Activated CD4-positive, alpha-beta T cell treated with anti-CD3 and anti-CD28 coated beads, Interleukin-2, amount 10 ng/mL, durations not matched to agents 7 days and 5 days (primary cell): Measurements from ENCODE around the gene CHL1. TPM values are rescaled to one million over a fixed set of nuclear protein-coding genes. Genes with fewer than 3 reads are reported as not detected.
"Not testable (repeated sequence)": the region's sequence is repeated elsewhere in the genome, so short reads cannot be mapped to it uniquely, and the experiment has no call there.

Experiments
- CTCF ChIA-PET: fragments of 350-600 bp; sonication (Branson Sonifier 250); formaldehyde crosslinking; loops from one replicate; lab custom pipeline; 2021; ENCODE audit warnings: antibody characterized with exemption; lab: Charles Lee
- POLR2A ChIA-PET: fragments of 350-600 bp; sonication (Branson Sonifier 250); formaldehyde crosslinking; loops from one replicate; lab custom pipeline; 2021; ENCODE audit warnings: antibody characterized with exemption; lab: Charles Lee
- DNase-seq: peaks from one replicate; pipeline ENCODE4 v3.0.0-alpha.2; 2020
- H3K27ac Mint-ChIP-seq: one replicate; pipeline ENCODE4 v1.8.0; 2021; ENCODE audit warnings: mild to moderate bottlenecking, moderate library complexity, mixed read lengths
- H3K27me3 Mint-ChIP-seq: one replicate; pipeline ENCODE4 v1.8.0; 2021; ENCODE audit warnings: mixed read lengths
- H3K36me3 Mint-ChIP-seq: one replicate; pipeline ENCODE4 v1.8.0; 2021; ENCODE audit warnings: low read depth, mixed read lengths
- H3K4me1 Mint-ChIP-seq: one replicate; pipeline ENCODE4 v1.8.0; 2021; ENCODE audit warnings: mixed read lengths
- H3K4me3 Mint-ChIP-seq: one replicate; pipeline ENCODE4 v1.8.0; 2021; ENCODE audit warnings: mild to moderate bottlenecking, moderate library complexity, mixed read lengths
- H3K9me3 Mint-ChIP-seq: one replicate; pipeline ENCODE4 v1.8.0; 2021; ENCODE audit warnings: mixed read lengths
- total RNA-seq, 2 experiments: library from RNA; stranded (reverse); gene quantifications; one replicate each; pipeline ENCODE4 v1.2.3, GENCODE V29; 2021

CHL1 gene
- total RNA-seq, 2 experiments from 2014 or later, result not detected

- no peak for DNase-seq
- Mint-ChIP-seq H3K4me3 (no peak overlapping the region), H3K4me1 (no peaks in the 10 kb centered on the region), H3K9me3 (peaks cover 9% of the 10 kb centered on the region), H3K36me3 (no peaks in the 10 kb centered on the region), H3K27ac (no peak overlapping the region), H3K27me3 (no peaks in the 10 kb centered on the region)
- ChIA-PET CTCF (no interaction called here), POLR2A (no interaction called here)
Observed at GRCh38 chr3:365268-365667, 168.7 kb downstream of the CHL1 start.

GRCh38 chr3:366253-366652, 169.7 kb downstream of the CHL1 start:
- H3K4me1 Mint-ChIP-seq, DNase-seq, H3K27me3 Mint-ChIP-seq, H3K36me3 Mint-ChIP-seq, H3K27ac Mint-ChIP-seq, H3K4me3 Mint-ChIP-seq, POLR2A ChIA-PET, CTCF ChIA-PET: not testable (repeated sequence)
- peaks cover 12% of the 10 kb centered on the region for H3K9me3 Mint-ChIP-seq

- Mint-ChIP-seq H3K27ac (no peak overlapping the region), H3K27me3 (no peaks in the 10 kb centered on the region), H3K4me1 (no peaks in the 10 kb centered on the region), H3K4me3 (no peak overlapping the region), H3K36me3 (no peaks in the 10 kb centered on the region), H3K9me3 (peaks cover 9% of the 10 kb centered on the region)
- ChIA-PET POLR2A (no interaction called here), CTCF (no interaction called here)
- DNase-seq, result no peak
Observed at GRCh38 chr3:373193-373779, 176.7 kb downstream of the CHL1 start.

- CTCF ChIA-PET, result no interaction called here
- POLR2A ChIA-PET, result no interaction called here
- no peak overlapping the region for H3K4me3 Mint-ChIP-seq
Observed at GRCh38 chr3:374459-374858, 177.9 kb downstream of the CHL1 start.

GRCh38 chr3:377158-377561, 180.6 kb downstream of the CHL1 start:
- H3K27me3 Mint-ChIP-seq, result no peaks in the 10 kb centered on the region
- ChIA-PET CTCF (no interaction called here), POLR2A (no interaction called here)
- H3K4me1 Mint-ChIP-seq, result no peaks in the 10 kb centered on the region
- H3K4me3 Mint-ChIP-seq, result no peak overlapping the region
- no peak overlapping the region for H3K27ac Mint-ChIP-seq
- DNase-seq, result no peak
- H3K9me3 Mint-ChIP-seq, result no peaks in the 10 kb centered on the region
- H3K36me3 Mint-ChIP-seq, result no peaks in the 10 kb centered on the region

More at GRCh38 chr3:374459-374858, 177.9 kb downstream of the CHL1 start:
- H3K36me3 Mint-ChIP-seq, result no peaks in the 10 kb centered on the region
- no peaks in the 10 kb centered on the region for H3K27me3 Mint-ChIP-seq
- H3K9me3 Mint-ChIP-seq, result peaks cover 6% of the 10 kb centered on the region
- H3K27ac Mint-ChIP-seq, result no peak overlapping the region
- no peak for DNase-seq
- no peaks in the 10 kb centered on the region for H3K4me1 Mint-ChIP-seq

GRCh38 chr3:380801-381200, 184.2 kb downstream of the CHL1 start:
- no peak overlapping the region for H3K27ac Mint-ChIP-seq
- no peaks in the 10 kb centered on the region for H3K4me1 Mint-ChIP-seq
- POLR2A ChIA-PET, result no interaction called here
- no peak overlapping the region for H3K4me3 Mint-ChIP-seq
- no peaks in the 10 kb centered on the region for H3K9me3 Mint-ChIP-seq
- H3K27me3 Mint-ChIP-seq, result no peaks in the 10 kb centered on the region
- CTCF ChIA-PET, result no interaction called here
- H3K36me3 Mint-ChIP-seq, result no peaks in the 10 kb centered on the region
- DNase-seq, result no peak

GRCh38 chr3:385151-385550, 188.6 kb downstream of the CHL1 start:
- no peaks in the 10 kb centered on the region for H3K9me3 Mint-ChIP-seq
- H3K27me3 Mint-ChIP-seq, result no peaks in the 10 kb centered on the region
- ChIA-PET POLR2A (no interaction called here), CTCF (no interaction called here)
- DNase-seq, result no peak
- no peaks in the 10 kb centered on the region for H3K36me3 Mint-ChIP-seq
- no peak overlapping the region for H3K4me3 Mint-ChIP-seq
- H3K27ac Mint-ChIP-seq, result no peak overlapping the region
- no peaks in the 10 kb centered on the region for H3K4me1 Mint-ChIP-seq

GRCh38 chr3:394775-395174, 198.2 kb downstream of the CHL1 start:
- H3K4me3 Mint-ChIP-seq, result no peak overlapping the region
- ChIA-PET CTCF (no interaction called here), POLR2A (no interaction called here)
- H3K36me3 Mint-ChIP-seq, result no peaks in the 10 kb centered on the region
- H3K27me3 Mint-ChIP-seq, result no peaks in the 10 kb centered on the region
- DNase-seq, result no peak
- no peaks in the 10 kb centered on the region for H3K9me3 Mint-ChIP-seq
- H3K4me1 Mint-ChIP-seq, result no peaks in the 10 kb centered on the region
- H3K27ac Mint-ChIP-seq, result no peak overlapping the region

GRCh38 chr3:396293-396692, 199.7 kb downstream of the CHL1 start:
- no peak for DNase-seq
- CTCF ChIA-PET, result no interaction called here
- Mint-ChIP-seq H3K27me3 (no peaks in the 10 kb centered on the region), H3K4me1 (no peaks in the 10 kb centered on the region), H3K36me3 (no peaks in the 10 kb centered on the region), H3K27ac (no peak overlapping the region), H3K4me3 (no peak overlapping the region), H3K9me3 (no peaks in the 10 kb centered on the region)
- POLR2A ChIA-PET, result no interaction called here

GRCh38 chr3:399647-400046, 203.1 kb downstream of the CHL1 start:
- POLR2A ChIA-PET, result no interaction called here

GRCh38 chr3:403826-404225, 207.3 kb downstream of the CHL1 start:
- no peaks in the 10 kb centered on the region for H3K36me3 Mint-ChIP-seq
- no peaks in the 10 kb centered on the region for H3K9me3 Mint-ChIP-seq
- ChIA-PET POLR2A (no interaction called here), CTCF (no interaction called here)
- no peak overlapping the region for H3K27ac Mint-ChIP-seq
- H3K4me3 Mint-ChIP-seq, result no peak overlapping the region
- no peaks in the 10 kb centered on the region for H3K4me1 Mint-ChIP-seq
- H3K27me3 Mint-ChIP-seq, result no peaks in the 10 kb centered on the region
- DNase-seq, result no peak

More at GRCh38 chr3:399647-400046, 203.1 kb downstream of the CHL1 start:
- Mint-ChIP-seq H3K9me3 (no peaks in the 10 kb centered on the region), H3K4me3 (no peak overlapping the region), H3K27me3 (no peaks in the 10 kb centered on the region), H3K36me3 (no peaks in the 10 kb centered on the region), H3K27ac (no peak overlapping the region), H3K4me1 (no peaks in the 10 kb centered on the region)
- DNase-seq, result no peak
- CTCF ChIA-PET, result no interaction called here

GRCh38 chr3:409011-409410, 212.4 kb downstream of the CHL1 start:
- Mint-ChIP-seq H3K4me3 (no peak overlapping the region), H3K27me3 (no peaks in the 10 kb centered on the region), H3K4me1 (no peaks in the 10 kb centered on the region), H3K36me3 (no peaks in the 10 kb centered on the region), H3K27ac (no peak overlapping the region), H3K9me3 (no peaks in the 10 kb centered on the region)
- CTCF ChIA-PET, result no interaction called here
- DNase-seq, result no peak
- POLR2A ChIA-PET, result no interaction called here

- CTCF ChIA-PET, result no interaction called here
- no peak overlapping the region for H3K4me3 Mint-ChIP-seq
- no peaks in the 10 kb centered on the region for H3K4me1 Mint-ChIP-seq
- H3K9me3 Mint-ChIP-seq, result no peaks in the 10 kb centered on the region
- H3K36me3 Mint-ChIP-seq, result no peaks in the 10 kb centered on the region
- POLR2A ChIA-PET, result no interaction called here
- DNase-seq, result no peak
- no peaks in the 10 kb centered on the region for H3K27me3 Mint-ChIP-seq
- no peak overlapping the region for H3K27ac Mint-ChIP-seq
Observed at GRCh38 chr3:411226-411625, 214.7 kb downstream of the CHL1 start.

- CTCF ChIA-PET, result no interaction called here
Observed at GRCh38 chr3:414063-414462, 217.5 kb downstream of the CHL1 start.

More at GRCh38 chr3:414063-414462, 217.5 kb downstream of the CHL1 start:
- H3K27ac Mint-ChIP-seq, result no peak overlapping the region
- no peaks in the 10 kb centered on the region for H3K9me3 Mint-ChIP-seq
- POLR2A ChIA-PET, result no interaction called here
- H3K4me1 Mint-ChIP-seq, result no peaks in the 10 kb centered on the region
- no peak for DNase-seq
- H3K27me3 Mint-ChIP-seq, result no peaks in the 10 kb centered on the region
- no peak overlapping the region for H3K4me3 Mint-ChIP-seq
- H3K36me3 Mint-ChIP-seq, result no peaks in the 10 kb centered on the region
